GM12872 (cell line): Measurements from ENCODE around the gene PPT1.

Experiments used
- TF ChIP-seq, protein P1 (sequence below): IDR thresholded peaks from 3 replicates; pipeline ENCODE4 v1.5.1; 2011; ENCODE audit warnings: low read depth, mild to moderate bottlenecking, low read length, moderate library complexity; ENCODE audit not compliant: insufficient read depth

PPT1 gene

DNA sequence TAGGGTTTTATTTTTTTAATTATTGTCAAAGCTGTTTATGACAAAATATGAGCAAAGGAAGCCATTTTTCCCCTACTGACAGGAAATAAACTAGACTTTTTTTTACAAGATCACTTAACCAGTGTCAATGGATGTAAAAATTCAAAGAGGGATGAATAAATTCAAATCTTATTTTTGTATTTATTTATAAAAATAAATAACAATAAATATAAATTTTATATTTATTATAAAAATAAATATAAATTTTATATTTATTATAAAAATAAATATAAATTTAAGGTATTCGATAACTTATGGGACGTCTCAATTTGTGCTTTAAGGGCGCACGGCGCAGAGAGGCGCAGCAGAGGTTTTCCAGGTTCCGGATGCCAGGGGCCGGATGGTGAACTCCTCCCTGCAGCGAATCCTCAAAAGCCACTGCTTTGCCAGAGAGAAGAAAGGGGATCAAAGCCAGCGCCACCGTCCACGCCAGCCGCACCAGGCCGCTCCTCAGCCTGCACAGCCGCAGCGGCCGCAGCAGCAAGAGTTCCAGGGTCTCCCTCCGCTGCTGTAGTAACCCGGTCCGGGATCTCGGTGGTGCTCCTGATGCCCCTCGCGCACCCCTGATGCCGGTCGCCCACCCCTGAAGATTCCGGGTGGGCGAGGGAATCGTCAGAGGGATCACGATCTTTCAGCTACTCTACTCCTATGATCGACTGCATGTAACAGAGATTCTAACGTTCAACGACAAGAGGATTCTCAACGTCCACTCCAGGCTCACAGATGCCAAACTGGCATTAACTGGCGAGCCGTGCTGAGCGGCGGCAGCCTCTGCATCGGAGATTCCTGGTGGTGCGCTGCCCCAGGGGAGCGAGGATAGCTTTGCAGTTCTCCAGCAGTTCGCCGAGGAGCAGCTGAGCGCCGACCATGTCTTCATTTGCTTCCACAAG, 35.6 kb upstream of the PPT1 start:
- TF ChIP-seq, protein P1, sequence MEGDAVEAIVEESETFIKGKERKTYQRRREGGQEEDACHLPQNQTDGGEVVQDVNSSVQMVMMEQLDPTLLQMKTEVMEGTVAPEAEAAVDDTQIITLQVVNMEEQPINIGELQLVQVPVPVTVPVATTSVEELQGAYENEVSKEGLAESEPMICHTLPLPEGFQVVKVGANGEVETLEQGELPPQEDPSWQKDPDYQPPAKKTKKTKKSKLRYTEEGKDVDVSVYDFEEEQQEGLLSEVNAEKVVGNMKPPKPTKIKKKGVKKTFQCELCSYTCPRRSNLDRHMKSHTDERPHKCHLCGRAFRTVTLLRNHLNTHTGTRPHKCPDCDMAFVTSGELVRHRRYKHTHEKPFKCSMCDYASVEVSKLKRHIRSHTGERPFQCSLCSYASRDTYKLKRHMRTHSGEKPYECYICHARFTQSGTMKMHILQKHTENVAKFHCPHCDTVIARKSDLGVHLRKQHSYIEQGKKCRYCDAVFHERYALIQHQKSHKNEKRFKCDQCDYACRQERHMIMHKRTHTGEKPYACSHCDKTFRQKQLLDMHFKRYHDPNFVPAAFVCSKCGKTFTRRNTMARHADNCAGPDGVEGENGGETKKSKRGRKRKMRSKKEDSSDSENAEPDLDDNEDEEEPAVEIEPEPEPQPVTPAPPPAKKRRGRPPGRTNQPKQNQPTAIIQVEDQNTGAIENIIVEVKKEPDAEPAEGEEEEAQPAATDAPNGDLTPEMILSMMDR = no peak

DNA sequence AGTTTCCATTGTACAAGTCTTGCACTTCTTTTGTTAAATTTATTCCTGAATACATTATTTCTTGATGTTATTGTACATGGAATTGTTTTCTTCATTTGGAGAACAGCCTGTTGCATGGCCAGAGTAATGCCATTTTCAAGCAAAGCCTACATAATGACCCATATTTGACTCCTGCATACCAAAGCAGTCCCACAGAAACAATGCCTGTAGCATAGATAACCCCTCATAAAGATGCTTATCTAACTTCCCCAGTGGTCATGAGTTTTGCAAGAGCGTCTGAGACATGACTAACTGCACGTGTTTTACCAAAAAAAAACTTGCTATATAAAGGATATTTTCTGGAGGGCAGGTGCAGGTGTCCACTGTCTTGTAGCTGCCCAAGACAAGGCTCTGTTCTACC, 33.8 kb upstream of the PPT1 start:
- TF ChIP-seq, protein P1 = no peak

DNA sequence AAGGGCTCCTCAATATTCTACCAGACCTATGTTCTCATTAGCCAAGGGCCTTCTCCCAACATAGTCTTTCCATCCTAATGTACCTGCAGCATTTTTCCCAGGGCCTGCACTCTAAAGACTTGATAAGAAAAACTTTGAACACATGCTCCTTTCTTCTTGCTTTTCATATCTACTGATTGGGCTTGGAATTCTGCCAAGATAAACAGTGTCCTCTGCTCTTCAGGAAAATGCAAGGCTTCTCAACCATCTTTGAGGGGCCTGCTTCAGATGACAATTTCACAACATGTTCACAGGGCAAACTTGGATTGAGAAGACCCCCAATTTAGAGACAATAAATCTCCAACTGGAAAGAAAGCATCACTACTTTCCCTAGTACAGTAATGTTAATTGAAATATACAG, 25.8 kb upstream of the PPT1 start:
- TF ChIP-seq, protein P1 = no peak

GRCh38 chr1:40120128-40120527, 23.1 kb upstream of the PPT1 start:
- TF ChIP-seq, protein P1 = no peak

DNA sequence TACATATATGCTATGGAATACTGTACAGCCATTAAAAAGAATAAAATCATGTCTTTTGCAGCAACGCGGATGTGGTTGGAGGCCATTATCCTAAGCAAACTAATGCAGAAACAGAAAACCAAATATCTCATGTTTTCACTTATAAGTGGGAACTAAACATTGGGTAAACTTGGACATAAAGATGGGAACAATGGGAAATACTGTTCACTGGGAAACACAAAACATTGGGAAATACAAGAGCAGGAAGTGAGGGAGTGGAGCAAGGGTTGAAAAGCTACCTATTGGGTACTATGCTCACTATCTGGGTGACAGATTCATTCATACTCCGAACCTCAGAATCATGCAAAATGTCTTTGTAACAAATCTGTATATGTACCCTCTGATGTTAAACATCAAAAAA, 17.3 kb upstream of the PPT1 start:
- TF ChIP-seq, protein P1 = no peak

- TF ChIP-seq, protein P1 = no peak
Observed at GRCh38 chr1:40110389-40110788, 13.3 kb upstream of the PPT1 start.

- TF ChIP-seq, protein P1 = no peak
Observed at GRCh38 chr1:40107290-40107959, 10.4 kb upstream of the PPT1 start.
